Stimulated activated CD8-positive, alpha-beta memory T cell treated with anti-CD3 and anti-CD28 coated beads, Interleukin-15, amount 100 ng/mL, for 1 hour (primary cell): ENCODE measurements around the gene NBPF4.
"Not testable (repeated sequence)": the region's sequence is repeated elsewhere in the genome, so short reads cannot be mapped to it uniquely, and the experiment has no call there.

Experiments used
- DNase-seq: peaks from one replicate; pipeline ENCODE4 v3.0.0-alpha.2; 2020; ENCODE audit warnings: low read depth

The NBPF4 gene, protein sequence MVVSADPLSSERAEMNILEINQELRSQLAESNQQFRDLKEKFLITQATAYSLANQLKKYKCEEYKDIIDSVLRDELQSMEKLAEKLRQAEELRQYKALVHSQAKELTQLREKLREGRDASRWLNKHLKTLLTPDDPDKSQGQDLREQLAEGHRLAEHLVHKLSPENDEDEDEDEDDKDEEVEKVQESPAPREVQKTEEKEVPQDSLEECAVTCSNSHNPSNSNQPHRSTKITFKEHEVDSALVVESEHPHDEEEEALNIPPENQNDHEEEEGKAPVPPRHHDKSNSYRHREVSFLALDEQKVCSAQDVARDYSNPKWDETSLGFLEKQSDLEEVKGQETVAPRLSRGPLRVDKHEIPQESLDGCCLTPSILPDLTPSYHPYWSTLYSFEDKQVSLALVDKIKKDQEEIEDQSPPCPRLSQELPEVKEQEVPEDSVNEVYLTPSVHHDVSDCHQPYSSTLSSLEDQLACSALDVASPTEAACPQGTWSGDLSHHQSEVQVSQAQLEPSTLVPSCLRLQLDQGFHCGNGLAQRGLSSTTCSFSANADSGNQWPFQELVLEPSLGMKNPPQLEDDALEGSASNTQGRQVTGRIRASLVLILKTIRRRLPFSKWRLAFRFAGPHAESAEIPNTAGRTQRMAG

DNA sequence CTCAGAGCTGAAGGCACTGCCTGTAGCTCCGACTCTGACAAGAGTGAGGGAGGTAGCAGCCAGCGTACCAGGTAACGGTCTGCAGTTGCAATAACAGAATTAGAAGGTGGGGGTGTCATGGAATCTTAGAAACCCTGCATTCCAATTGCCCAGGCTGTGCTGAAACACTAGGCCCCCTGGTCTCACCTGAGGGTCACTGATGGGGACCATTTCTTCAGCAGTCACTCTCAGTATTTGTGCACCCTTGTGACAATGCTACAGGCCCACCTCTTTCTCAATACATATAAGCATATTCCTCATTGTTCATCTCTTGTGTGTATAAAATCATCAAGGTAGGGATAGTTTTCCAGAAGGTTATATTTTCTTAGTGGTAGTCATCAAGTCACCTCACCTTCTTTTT lies at the start of gene NBPF4:
NBPF4 (minus strand) TSS at position 101 of the 400 bp plus-strand sequence. CDS start 315 bp downstream, outside the sequence.
- DNase-seq = not testable (repeated sequence)

DNA sequence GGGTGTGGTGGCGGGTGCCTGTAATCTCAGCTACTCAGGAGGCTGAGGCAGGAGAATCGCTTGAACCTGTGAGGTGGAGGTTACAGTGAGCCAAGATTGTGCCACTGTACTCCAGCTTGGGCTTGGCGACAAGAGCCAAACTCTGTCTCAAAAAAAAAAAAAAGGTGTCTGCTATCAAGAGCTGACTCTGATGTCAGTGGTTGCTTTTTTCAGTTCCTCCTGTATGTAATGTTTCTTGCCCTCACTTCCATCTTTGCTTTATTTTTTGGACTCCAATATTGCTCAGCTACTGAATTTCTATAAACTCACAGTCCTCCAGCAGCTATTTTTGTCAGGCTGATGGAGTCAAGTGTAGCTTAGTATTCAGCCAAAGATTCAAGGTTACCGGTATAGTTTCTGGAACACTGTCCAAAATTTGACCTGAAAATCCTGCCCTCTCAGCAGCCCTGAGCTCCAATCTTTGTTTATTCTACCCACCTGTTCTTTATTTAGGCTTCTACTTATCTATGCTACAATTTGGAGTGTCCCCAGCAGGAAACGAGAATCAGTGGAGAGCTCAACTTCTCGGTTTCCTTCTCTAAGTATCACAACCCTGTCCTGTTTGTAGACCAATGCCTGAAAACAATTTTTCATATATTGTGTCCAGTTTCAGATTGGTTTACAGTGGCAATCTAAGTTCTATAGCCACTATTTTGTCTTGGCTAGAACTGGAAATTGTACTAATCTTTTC lies 38.8 kb upstream of the NBPF4 start:
- not testable (repeated sequence) for DNase-seq

DNA sequence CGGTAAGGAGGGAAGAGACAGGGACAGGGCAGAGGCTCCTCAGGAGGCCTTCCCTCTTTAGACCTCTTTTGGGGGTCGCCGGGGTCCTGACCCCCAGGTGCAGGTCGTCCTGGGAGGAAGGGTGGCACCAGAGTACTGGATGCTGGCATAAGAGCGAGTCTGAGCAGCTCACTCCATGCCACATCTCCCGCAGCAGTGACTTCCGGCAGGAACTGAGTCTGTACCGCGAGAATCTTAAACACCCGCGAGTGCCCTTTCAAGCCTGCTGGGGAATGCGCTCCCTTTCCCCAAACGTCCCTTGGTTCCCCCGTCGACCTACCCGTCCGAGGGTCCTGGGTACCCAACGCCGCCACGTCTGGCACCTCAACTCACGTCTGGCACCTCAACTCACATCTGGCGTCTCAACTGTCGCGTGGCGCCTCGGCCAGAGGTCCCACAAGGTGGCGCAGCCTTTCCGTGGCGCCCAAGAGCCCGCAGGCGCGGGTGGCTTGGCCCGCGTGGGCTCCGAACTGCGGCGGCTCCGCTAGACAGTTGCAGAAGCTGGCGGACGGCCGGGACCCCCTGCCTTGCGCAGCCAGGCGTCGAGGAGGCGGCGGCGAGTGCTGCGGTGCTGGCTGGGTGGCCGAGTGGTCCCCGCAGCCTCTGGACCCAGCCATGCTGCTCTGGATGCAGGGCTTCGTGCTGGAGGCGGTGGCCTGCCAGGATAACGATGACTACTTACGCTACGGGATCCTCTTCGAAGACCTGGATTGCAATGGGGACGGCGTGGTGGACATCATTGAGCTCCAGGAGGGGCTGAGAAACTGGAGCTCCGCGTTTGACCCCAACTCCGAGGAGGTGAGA lies 28.8 kb upstream of the NBPF4 start:
- not testable (repeated sequence) for DNase-seq

DNA sequence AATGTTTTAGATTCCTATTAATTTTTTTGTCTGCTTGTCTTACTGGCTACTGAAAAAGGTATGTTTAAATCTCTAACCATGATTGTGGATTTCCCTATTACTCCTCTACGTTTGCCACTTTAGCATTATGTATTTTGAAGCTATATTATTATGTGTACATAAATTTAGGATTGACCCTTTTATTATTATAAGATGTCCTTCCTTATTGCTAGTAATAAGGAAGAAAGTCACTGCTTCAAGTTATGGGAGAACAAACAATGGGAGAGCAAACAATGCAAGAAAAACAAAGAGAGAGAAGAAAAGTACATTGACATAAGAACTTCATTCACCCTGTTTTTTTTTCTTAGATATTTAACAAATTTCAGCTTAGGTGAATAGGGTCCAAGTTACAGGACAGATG lies 23.2 kb upstream of the NBPF4 start:
- DNase-seq = not testable (repeated sequence)

DNA sequence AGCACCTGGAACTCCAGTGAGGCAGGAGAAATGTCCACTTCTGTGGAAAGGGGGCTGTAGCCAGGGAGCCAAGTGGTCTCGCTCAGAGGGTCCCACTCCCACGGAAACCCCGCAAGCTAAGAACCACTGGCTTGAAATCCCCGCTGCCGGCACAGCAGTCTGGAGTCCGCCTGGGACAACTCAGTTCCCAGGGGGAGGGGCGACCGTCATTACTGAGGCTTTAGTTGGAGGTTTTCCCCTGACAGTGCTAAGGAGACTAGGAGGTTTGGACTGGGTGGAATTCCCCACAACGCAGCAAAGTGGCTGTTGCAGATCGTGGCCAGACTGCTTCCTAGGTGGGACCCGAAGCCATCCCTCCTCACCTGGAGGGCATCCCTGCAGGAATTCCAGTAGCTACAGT lies 18.1 kb upstream of the NBPF4 start:
- not testable (repeated sequence) for DNase-seq

DNA sequence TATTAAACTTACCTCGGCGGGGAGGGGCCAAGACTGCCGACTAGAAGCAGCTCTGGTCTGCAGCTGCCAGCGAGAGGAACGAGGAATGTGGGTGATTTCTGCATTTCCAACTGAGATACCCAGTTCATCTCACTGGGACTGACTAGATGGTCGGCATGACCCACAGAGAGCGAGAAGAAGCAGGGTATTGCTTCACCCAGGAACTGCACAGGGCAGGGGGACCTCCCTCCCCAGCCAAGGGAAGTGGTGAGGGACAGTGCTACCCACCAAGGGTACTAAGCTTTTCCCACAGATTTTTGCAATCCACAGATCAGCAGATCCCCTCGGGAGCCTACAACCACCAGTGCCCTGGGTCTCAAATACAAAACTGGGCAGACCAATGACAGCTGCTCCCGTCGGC lies 17.6 kb upstream of the NBPF4 start:
- DNase-seq = not testable (repeated sequence)

DNA sequence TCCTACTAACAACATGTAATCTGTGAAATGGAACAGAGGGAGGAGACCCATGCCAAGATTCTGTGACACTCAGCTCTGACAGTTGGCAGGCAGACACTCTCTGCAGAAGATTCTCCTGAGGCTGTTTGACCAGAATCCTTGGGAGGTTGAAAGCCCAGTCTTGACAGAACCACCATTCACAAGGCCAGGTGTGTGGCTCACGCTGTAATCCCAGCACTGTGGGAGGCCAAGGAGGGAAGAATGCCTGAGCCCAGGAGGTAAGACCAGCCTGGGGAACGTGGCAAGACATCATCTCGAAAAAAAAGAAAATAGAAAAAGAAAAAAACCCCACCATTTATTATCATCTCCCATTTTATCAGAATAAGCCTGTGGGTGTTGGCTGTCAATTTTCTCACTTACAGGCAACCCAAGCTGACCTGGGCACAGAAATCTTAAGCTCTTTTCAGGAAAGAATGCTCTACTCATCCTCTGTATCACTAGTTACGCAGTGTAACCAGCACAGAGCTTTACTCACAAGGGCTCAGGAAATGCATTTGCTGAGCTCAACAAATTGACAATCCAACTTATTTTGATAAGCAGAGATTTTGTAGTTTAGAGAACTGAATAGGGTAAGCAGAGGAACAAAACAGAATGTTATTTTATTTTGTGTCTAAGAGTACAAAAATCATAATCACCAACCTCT lies 16.8 kb upstream of the NBPF4 start:
- DNase-seq = not testable (repeated sequence)

DNA sequence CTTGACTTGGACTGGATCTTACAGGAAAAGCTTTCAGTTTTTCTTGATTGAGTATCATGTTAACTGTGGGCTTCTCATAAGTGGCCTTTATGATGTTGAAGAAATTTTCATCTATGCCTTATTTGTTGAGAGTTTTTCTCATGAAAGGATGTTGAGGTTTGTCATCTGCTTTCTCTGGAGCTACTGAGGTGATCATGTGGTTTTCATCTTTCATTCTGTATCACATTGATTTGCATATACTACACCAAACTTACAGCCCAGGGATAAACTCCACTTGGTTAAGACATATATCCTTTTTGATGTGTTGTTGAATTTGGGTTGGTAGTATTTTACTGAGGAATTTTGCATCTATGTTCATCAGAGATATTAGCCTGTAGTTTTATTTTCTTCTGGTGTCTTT lies 11.6 kb upstream of the NBPF4 start:
- not testable (repeated sequence) for DNase-seq

DNA sequence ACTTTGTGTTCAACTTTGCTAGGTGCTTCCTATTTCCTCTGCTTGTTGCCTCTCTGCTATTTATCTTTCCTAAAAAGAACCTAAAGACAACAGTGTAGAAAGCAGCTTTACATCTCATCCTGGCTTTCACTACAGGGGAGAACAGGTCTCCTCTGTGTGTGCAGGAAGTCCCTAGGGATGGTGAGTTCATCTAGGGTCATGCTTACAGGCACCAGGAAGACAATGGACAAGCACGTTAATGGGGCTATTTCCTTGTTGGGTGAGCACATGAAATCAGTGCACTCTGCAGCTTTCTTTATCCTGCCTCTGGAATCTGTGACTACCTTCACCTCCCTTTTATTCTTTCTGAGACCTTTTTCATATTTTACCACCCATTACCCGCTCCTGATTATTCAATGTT lies 4.5 kb downstream of the NBPF4 start:
- not testable (repeated sequence) for DNase-seq

DNA sequence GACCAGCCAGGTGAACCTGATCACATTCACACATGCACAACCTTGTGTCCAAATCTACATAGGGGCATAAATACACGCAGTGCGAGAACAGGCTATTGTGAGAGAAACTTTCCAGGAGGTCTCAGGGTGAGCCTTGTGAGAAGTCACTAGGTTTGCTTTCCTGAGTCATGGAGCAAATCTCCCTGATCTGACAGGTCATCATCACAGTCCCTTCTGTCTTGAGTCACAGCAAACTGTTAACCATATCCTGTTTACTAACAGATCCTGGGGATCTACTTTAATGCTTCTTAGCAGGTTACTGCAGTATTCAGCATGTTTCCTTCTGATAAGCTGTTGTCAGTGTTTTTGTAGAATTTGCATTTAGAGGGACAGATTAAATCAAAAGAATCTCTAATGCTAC lies 8.6 kb downstream of the NBPF4 start:
- DNase-seq = not testable (repeated sequence)

DNA sequence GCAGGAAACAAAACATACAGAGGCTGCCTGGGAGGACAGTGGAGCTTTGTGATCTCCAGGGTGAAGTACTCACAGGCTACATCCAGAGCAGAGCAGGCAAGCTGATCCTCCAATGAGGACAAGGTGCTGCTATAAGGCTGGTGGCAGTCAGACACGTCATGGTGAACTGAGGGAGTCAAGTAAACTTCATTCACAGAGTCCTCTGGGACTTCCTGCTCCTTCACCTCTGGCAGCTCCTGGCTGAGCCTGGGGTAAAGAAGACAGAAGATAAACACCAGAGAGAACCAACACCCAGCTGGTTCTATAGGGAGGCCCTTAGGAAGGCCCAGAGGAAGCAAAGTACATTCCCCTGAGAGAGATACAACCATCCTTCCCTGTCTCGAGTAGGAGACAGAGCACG lies 11.7 kb downstream of the NBPF4 start:
- DNase-seq = not testable (repeated sequence)

DNA sequence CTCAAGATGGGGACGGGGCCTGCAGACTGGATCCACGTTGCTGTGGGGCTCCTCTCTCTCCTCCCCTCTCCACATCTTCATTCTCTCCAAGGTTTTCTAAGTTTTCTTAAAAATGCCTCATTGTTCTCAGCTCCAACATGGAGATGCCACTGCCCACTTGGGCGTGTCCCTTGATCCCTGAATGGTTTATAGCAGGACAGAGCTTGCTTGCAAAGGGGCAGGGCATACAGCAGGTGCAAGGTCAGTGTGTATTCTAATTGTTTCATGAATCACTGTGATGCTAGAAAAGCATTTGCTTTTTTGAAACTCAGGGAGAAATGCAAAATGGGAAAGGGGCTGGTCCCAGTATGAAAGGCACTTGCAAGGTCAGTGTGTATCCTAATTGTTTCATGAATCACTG lies 13.9 kb downstream of the NBPF4 start:
- DNase-seq = not testable (repeated sequence)

DNA sequence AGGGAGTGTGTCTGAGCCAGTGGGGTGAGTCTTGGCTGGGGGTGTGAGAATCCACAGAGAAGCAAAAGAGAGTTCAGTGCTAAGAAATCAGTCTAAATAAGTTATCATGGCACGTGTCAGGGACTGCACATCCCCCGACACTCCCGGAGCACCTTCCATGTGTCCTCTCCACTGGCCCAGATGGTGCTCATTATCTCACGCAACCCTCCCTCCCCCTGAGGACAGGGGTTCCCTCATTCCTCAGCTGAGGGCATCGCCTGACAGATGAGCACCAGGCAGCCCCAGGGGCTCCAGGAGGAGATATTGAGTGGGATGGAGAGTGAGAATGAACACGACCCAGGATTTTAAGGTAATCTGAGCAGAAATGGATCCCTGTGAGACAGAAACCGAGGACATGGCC lies 16.1 kb downstream of the NBPF4 start:
- DNase-seq = not testable (repeated sequence)

DNA sequence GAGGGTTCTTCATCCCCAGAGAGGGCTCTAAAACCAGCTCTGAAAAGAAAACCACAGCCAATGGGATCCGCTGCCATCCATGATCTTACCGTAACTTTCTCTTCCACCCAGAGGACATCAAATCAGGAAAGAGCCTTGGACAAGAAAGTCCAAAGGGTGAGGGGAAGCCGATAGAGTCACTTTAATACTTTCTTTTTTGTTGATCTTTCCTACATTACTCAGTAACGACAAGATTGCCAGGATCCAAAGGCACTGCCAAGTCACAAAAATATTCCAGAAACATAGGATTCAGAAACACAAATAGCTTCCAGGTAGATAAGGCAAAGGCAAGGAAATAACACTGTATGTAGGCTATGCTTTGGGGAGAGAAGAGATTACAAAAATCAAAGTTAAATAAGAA lies 17.0 kb downstream of the NBPF4 start:
- not testable (repeated sequence) for DNase-seq

DNA sequence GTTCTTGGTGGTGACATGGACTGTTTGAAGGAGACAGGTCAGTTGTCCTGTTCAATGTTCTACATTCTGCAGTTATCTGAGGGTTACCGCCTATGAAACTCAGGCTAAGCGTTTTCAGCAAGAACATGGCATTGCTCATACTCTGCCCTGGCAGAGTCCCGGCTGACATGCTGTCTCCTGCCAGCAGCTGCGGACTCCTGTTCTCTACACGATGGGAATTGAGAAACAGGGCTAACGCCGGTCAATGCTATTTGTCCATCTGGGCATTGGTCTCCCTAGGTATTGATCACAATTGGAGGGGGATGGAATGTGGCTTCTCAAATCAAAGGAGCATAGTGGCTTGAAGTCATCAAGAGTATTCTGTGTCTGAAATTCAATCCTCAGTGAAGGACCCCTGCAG lies 20.6 kb downstream of the NBPF4 start:
- not testable (repeated sequence) for DNase-seq

DNA sequence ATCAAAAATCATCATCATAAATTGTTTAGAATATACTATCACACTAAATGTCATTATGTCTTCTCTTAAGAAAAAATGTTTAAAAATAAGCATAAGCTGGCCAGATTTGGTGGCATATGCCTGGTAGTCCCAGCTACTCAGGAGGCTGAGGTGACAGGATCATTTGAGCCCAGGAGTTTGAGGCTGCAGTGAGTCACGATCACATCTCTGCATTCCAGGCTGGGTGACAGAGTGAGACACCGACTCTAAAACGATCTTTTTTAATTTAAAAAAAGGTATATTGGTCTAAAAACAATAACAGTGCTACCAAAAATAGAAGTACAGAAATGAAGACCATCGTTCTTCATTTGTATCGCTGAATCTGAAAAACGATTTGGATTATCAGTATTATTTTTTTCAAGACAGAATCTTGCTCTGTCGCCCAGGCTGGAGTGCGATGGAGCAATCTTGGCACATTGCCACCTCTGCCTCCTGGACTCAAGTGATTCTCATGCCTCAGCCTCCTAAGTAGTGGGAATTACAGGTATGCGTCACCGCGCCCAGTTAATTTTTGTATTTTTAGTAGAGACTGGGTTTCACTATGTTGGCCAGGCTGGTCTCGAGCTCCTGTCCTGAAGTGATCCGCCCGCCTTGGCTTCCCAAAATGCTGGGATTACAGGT lies 26.2 kb downstream of the NBPF4 start:
- DNase-seq = not testable (repeated sequence)

DNA sequence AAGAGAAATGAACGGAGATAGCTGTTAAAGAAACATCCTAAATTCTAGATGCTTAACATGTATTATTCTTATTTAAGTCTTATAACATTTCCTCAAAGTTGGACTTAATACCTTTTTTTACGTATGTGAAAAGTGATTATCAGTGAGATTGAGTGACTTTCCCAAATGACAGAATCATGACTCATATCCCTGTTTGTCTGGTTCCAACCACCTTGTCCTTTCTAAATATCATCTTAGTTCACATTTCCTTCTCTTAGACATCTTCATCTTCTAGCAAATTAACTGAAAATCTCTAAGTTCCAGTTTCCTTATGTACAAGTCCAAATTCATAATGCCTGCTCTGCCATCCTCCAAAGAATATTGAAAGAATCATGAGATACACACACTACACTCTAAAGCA lies 26.9 kb downstream of the NBPF4 start:
- DNase-seq = not testable (repeated sequence)

DNA sequence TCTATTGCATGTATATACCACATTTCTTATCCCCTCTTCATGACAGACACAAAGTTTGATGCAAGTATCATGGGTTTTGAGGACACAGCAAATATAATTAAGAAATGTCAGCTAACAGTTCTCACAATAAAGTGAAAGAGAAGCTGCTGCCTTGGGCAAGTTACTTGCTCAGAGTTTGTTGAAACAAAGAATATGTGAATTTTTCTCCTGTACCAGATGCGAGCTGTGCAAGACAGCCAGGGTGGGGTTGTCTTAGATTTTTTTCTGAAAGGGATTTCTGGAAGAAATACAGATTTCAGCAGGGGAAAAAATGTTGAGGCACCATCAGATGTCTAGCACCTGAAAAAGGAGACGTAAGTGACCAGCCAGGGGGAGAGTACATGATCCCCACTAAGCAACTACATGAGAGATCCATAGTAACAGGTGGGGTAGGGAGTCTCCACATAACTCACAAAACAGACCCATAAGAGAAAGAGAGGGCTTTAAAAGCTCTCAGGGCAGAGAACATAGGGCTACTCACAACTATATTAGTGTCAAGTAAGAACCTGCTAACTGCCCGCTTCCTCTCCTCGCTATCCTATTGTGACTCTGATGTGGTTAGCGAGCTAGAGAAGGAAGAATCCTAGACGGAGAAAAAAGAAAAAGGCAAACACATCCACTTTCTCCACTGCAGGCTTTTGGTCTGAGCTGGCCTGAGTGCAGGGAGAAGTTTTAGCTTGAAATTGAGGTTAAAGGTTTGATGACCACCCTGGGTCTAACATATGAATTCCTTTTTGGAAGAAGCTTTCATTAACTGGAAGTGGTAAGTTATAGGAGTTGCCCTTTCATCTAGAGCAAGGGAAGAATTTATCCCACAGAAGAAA lies 27.6 kb downstream of the NBPF4 start:
- not testable (repeated sequence) for DNase-seq

DNA sequence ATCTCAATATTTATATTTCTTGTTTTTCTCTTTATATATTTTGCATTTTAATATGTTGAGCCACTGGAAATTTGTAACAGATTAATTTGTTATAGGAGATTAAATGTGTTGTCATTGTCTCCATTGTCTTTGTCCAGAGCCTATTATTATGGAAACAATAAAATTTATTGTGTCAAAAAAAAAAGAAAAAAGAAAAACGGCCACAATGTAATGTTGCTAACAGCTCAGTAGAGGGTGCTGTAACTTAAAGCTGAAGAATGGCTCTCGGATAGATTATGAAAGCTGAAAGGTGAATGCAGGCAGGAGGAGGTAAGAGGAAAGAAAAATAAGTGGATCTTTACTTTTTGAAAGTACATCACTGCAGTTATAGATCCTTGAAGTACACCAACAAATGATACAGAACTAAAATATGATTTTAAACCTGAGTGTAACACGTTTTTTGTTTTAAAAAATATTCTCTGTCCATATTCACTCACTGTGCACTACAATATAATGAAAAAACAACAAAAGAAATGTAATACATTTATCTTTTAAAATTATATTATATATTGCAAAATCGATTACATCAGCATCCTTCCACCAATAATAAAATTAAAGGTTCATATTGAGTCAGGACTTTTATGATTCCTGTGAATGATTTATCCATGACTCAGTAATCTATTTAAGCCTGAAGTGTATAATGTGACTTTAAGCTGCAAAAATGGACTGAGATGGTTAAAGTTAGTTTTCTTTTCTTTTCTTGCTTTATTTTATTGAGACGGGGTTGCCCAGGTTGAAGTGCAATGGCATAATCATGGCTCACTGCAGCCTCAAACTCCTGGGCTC lies 29.0 kb downstream of the NBPF4 start:
- DNase-seq = not testable (repeated sequence)
